ENCODE measurements around the gene TM2D3. TPM values are rescaled to one million over a fixed set of nuclear protein-coding genes. Genes with fewer than 3 reads are reported as not detected.

Gene TM2D3
- total RNA-seq, 1 experiment from 2014 or later, result 34.9 TPM

- no peaks in the 10 kb centered on the region for H3K9me3 Mint-ChIP-seq
- H3K9ac ChIP-seq (ENCODE audit: extremely low read depth, insufficient read length, low read length), result no peak overlapping the region
- H4K91ac ChIP-seq (ENCODE audit: insufficient read length, low read depth, low read length), result no peak overlapping the region
- H2BK5ac ChIP-seq (ENCODE audit: insufficient read length, low read length), result no peak overlapping the region
- H2AFZ ChIP-seq (ENCODE audit: low read length), result no peak overlapping the region
- H3K27ac Mint-ChIP-seq, result no peak overlapping the region
- no peaks in the 10 kb centered on the region for H3K79me2 ChIP-seq (ENCODE audit: insufficient read depth, low read length)
- H3K18ac ChIP-seq (ENCODE audit: insufficient read length, low read depth, low read length), result no peak overlapping the region
- H3K14ac ChIP-seq (ENCODE audit: insufficient read depth, low read length), result no peak overlapping the region
- H4K20me1 ChIP-seq (ENCODE audit: control insufficient read depth, insufficient read depth, insufficient read length), result no peaks in the 10 kb centered on the region
- no peak overlapping the region for H4K8ac ChIP-seq (replicated peaks; ENCODE audit: insufficient read length, low read depth, low read length)
- no peak overlapping the region for H3K4ac ChIP-seq (ENCODE audit: low read depth, low read length)
- no peaks in the 10 kb centered on the region for H3K27me3 Mint-ChIP-seq (ENCODE audit: low read depth)
- DNase-seq, result no peak
- H2BK12ac ChIP-seq (ENCODE audit: insufficient read length, low read depth, low read length), result no peak overlapping the region
- no peaks in the 10 kb centered on the region for H3K23me2 ChIP-seq (ENCODE audit: insufficient read length, low read depth, low read length, poor library complexity, severe bottlenecking)
- TF ChIP-seq, protein P1, sequence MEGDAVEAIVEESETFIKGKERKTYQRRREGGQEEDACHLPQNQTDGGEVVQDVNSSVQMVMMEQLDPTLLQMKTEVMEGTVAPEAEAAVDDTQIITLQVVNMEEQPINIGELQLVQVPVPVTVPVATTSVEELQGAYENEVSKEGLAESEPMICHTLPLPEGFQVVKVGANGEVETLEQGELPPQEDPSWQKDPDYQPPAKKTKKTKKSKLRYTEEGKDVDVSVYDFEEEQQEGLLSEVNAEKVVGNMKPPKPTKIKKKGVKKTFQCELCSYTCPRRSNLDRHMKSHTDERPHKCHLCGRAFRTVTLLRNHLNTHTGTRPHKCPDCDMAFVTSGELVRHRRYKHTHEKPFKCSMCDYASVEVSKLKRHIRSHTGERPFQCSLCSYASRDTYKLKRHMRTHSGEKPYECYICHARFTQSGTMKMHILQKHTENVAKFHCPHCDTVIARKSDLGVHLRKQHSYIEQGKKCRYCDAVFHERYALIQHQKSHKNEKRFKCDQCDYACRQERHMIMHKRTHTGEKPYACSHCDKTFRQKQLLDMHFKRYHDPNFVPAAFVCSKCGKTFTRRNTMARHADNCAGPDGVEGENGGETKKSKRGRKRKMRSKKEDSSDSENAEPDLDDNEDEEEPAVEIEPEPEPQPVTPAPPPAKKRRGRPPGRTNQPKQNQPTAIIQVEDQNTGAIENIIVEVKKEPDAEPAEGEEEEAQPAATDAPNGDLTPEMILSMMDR (conservative IDR thresholded peaks at IDR 0.05), result no peak
- no peak overlapping the region for H2AK5ac ChIP-seq (ENCODE audit: insufficient read length, low read length)
- no peak overlapping the region for H3K27ac ChIP-seq (ENCODE audit: insufficient read length, low read depth, low read length)
- no peak overlapping the region for H3T11ph ChIP-seq (ENCODE audit: low read length)
- no peak overlapping the region for H2BK120ac ChIP-seq (ENCODE audit: low read depth, low read length, poor library complexity, severe bottlenecking)
- H3K4me1 ChIP-seq (ENCODE audit: insufficient read depth, low read length), result no peaks in the 10 kb centered on the region
- H3K23ac ChIP-seq (ENCODE audit: insufficient read length, low read depth, low read length), result no peak overlapping the region
- no peaks in the 10 kb centered on the region for H3K27me3 ChIP-seq (ENCODE audit: insufficient read depth, low read length)
- no peak overlapping the region for H2BK20ac ChIP-seq (ENCODE audit: low read depth, low read length, poor library complexity, severe bottlenecking)
- peaks cover 0 to 14% (median 12%) of the 10 kb centered on the region in 3 experiments; a peak in 4 of 7 replicates for H3K36me3 Mint-ChIP-seq (ENCODE audit: insufficient read depth in 1 of 3, low read depth in 3 of 3)
- H3K9me3 ChIP-seq (ENCODE audit: control insufficient read depth, low read depth, low read length), result no peaks in the 10 kb centered on the region
- H3K79me1 ChIP-seq (ENCODE audit: insufficient read depth, low read depth, low read length, poor library complexity, severe bottlenecking), result peaks cover 2% of the 10 kb centered on the region
- H3K4me3 Mint-ChIP-seq, result no peak overlapping the region
- H2BK15ac ChIP-seq (ENCODE audit: low read depth, low read length), result no peak overlapping the region
- peaks cover 14 to 16% of the 10 kb centered on the region in 2 experiments for H3K4me1 Mint-ChIP-seq
- H3K4me2 ChIP-seq (ENCODE audit: insufficient read depth, insufficient read length, low read length), result no peak overlapping the region
- H4K5ac ChIP-seq (ENCODE audit: insufficient read length, low read depth, low read length), result no peak overlapping the region
- no peak overlapping the region for H3K56ac ChIP-seq (ENCODE audit: insufficient read length, low read depth, low read length)
- WGBS (ENCODE audit: extremely low coverage, insufficient read length, low lambda C conversion rate), result no CpG with 5 or more reads among the region's 7 CpGs
Observed at GRCh38 chr15:101635944-101636727, 16.0 kb downstream of the TM2D3 start.

All from H9 (cell line).